GM23338 (cell line): ENCODE data around the gene ACAD11. TPM values are rescaled to one million over a fixed set of nuclear protein-coding genes. Genes with fewer than 3 reads are reported as not detected.

Source experiments
- ATAC-seq: fragments of 200-7000 bp; cut with Tn5 transposase; 3 replicates; pipeline ENCODE4 v1.9.1; 2020
- DNase-seq: peaks from one replicate; pipeline ENCODE4 v3.0.0-alpha.2; 2015; ENCODE audit warnings: low spot score
- H2AFZ ChIP-seq: fragments of 200-600 bp; sonication (generic); 2 replicates; pipeline ENCODE4 v1.8.0; 2016; ENCODE audit warnings: antibody characterized with exemption, mild to moderate bottlenecking, moderate library complexity
- H3F3A ChIP-seq: fragments of 200-600 bp; sonication (generic); replicated peaks from 2 replicates; pipeline ENCODE4 v1.8.0; 2017; ENCODE audit warnings: antibody characterized with exemption, mixed run types, low read depth
- H3K27ac ChIP-seq: fragments of 200-600 bp; sonication (generic); 2 replicates; pipeline ENCODE4 v1.6.1; 2016; ENCODE audit warnings: low read depth
- H3K27me3 ChIP-seq: fragments of 200-600 bp; sonication (generic); 2 replicates; pipeline ENCODE4 v1.8.0; 2016; ENCODE audit warnings: mild to moderate bottlenecking, mixed run types, moderate library complexity; ENCODE audit not compliant: insufficient read depth
- H3K36me3 ChIP-seq: fragments of 200-600 bp; sonication (generic); 2 replicates; pipeline ENCODE4 v1.8.0; 2016; ENCODE audit warnings: mild to moderate bottlenecking; ENCODE audit not compliant: insufficient read depth
- H3K4me1 ChIP-seq: fragments of 200-600 bp; sonication (generic); 2 replicates; pipeline ENCODE4 v1.8.0; 2016; ENCODE audit warnings: mild to moderate bottlenecking, moderate library complexity; ENCODE audit not compliant: insufficient read depth
- H3K4me2 ChIP-seq: fragments of 200-600 bp; sonication (generic); 2 replicates; pipeline ENCODE4 v1.7.1; 2017; ENCODE audit warnings: mixed run types
- H3K4me3 ChIP-seq: fragments of 200-600 bp; sonication (generic); 2 replicates; pipeline ENCODE4 v1.6.1; 2016; ENCODE audit warnings: mixed run types
- H3K79me2 ChIP-seq: fragments of 200-600 bp; sonication (generic); replicated peaks from 2 replicates; pipeline ENCODE4 v1.8.0; 2017; ENCODE audit warnings: mild to moderate bottlenecking; ENCODE audit not compliant: insufficient read depth
- H3K9me2 ChIP-seq: fragments of 200-600 bp; sonication (generic); 2 replicates; pipeline ENCODE4 v1.8.0; 2017; ENCODE audit not compliant: insufficient read depth
- H4K20me1 ChIP-seq: fragments of 200-600 bp; sonication (generic); replicated peaks from 2 replicates; pipeline ENCODE4 v1.8.0; 2017; ENCODE audit warnings: mild to moderate bottlenecking; ENCODE audit not compliant: insufficient read depth
- H3K27ac Mint-ChIP-seq: 2 replicates; pipeline ENCODE4 v1.8.0; 2020; ENCODE audit warnings: inconsistent platforms, mild to moderate bottlenecking, moderate library complexity, mixed read lengths
- H3K27me3 Mint-ChIP-seq: 3 replicates; pipeline ENCODE4 v1.8.0; 2022; ENCODE audit warnings: low read depth, mild to moderate bottlenecking, moderate library complexity, mixed read lengths, inconsistent platforms; ENCODE audit not compliant: insufficient read depth, poor library complexity
- H3K36me3 Mint-ChIP-seq: 3 replicates; pipeline ENCODE4 v1.8.0; 2021; ENCODE audit warnings: low read depth, mild to moderate bottlenecking, inconsistent platforms, moderate library complexity, mixed read lengths
- H3K4me1 Mint-ChIP-seq: 3 replicates; pipeline ENCODE4 v1.8.0; 2020; ENCODE audit warnings: mild to moderate bottlenecking, inconsistent platforms, mixed read lengths
- H3K4me3 Mint-ChIP-seq: 3 replicates; pipeline ENCODE4 v1.8.0; 2021; ENCODE audit warnings: moderate library complexity, mild to moderate bottlenecking, inconsistent platforms, mixed read lengths
- H3K9me3 Mint-ChIP-seq: 3 replicates; pipeline ENCODE4 v1.8.0; 2020; ENCODE audit warnings: moderate library complexity, mild to moderate bottlenecking, inconsistent platforms, mixed read lengths
- CREB1 ChIP-seq: fragments of 250-450 bp; sonication (Bioruptor Pico); IDR thresholded peaks from 2 replicates; pipeline ENCODE4 v1.5.0; 2020; ENCODE audit warnings: low read depth, mild to moderate bottlenecking, moderate library complexity
- EZH2 ChIP-seq: fragments of 200-600 bp; sonication (generic); IDR thresholded peaks from one replicate; pipeline ENCODE4 v1.8.0; 2017; ENCODE audit warnings: antibody characterized with exemption, mild to moderate bottlenecking, low read depth; ENCODE audit not compliant: unreplicated experiment
- EZH2phosphoT487 ChIP-seq: fragments of 200-600 bp; sonication (generic); IDR thresholded peaks from one replicate; pipeline ENCODE4 v1.8.1; 2018; ENCODE audit warnings: antibody characterized with exemption; ENCODE audit not compliant: unreplicated experiment
- JUNB ChIP-seq: IDR thresholded peaks from one replicate; pipeline ENCODE4 v1.6.1; 2016; ENCODE audit warnings: antibody characterized with exemption; ENCODE audit not compliant: unreplicated experiment
- NANOG ChIP-seq: IDR thresholded peaks from 2 replicates; pipeline ENCODE4 v1.6.1; 2016; ENCODE audit warnings: antibody characterized with exemption, borderline replicate concordance
- POLR2AphosphoS5 ChIP-seq: IDR thresholded peaks from 2 replicates; pipeline ENCODE4 v1.6.1; 2016; ENCODE audit warnings: antibody characterized with exemption, low read depth
- STAT1 ChIP-seq: IDR thresholded peaks from one replicate; pipeline ENCODE4 v1.6.1; 2016; ENCODE audit warnings: antibody characterized with exemption; ENCODE audit not compliant: unreplicated experiment
- ZNF114 ChIP-seq: fragments of 250-450 bp; sonication (Bioruptor Pico); IDR thresholded peaks from 2 replicates; pipeline ENCODE4 v1.5.0; 2020; ENCODE audit warnings: mild to moderate bottlenecking, moderate library complexity
- ZNF331 ChIP-seq: fragments of 250-450 bp; sonication (Bioruptor Pico); IDR thresholded peaks from 2 replicates; pipeline ENCODE4 v1.5.0; 2020; ENCODE audit warnings: low read depth, mild to moderate bottlenecking, moderate library complexity
- ZNF462 ChIP-seq: fragments of 250-450 bp; sonication (Bioruptor Pico); IDR thresholded peaks from 2 replicates; pipeline ENCODE4 v1.5.0; 2020; ENCODE audit warnings: mild to moderate bottlenecking, moderate library complexity
- polyA plus RNA-seq: library from polyadenylated mRNA; unstranded; fragments of >200 nt; fragmentation: Nextera tagmentation; extraction: Ambion mirVana; gene quantifications from 2 replicates; pipeline ENCODE4 v1.2.1, GENCODE V29; 2016
- total RNA-seq: library from RNA; depleted of rRNA; stranded (reverse); fragments of >200 nt; shearing (Covaris generic); gene quantifications from 2 replicates; pipeline ENCODE4 v1.2.3, GENCODE V29; 2014
- TF ChIP-seq, protein P1 (sequence below), 2 experiments: fragments of 200-600 bp in 1 of 2; sonication (generic) in 1 of 2; conservative IDR thresholded peaks; 2 replicates each; pipeline versions ENCODE4 v1.5.1 to v1.6.1; 2016 to 2017; ENCODE audit warnings: antibody characterized with exemption in 2 of 2, low read depth in 2 of 2, mild to moderate bottlenecking in 2 of 2, moderate library complexity in 1 of 2
- TF ChIP-seq, protein P2 (sequence below): IDR thresholded peaks from 2 replicates; pipeline ENCODE4 v1.6.1; 2016; ENCODE audit warnings: antibody characterized with exemption
- TF ChIP-seq, protein P3 (sequence below): IDR thresholded peaks from one replicate; pipeline ENCODE4 v1.6.1; 2018; ENCODE audit warnings: antibody characterized with exemption; ENCODE audit not compliant: unreplicated experiment

The ACAD11 gene
- total and polyA plus RNA-seq, 2 experiments from 2014 or later = 11.4 to 17.1 TPM

DNA sequence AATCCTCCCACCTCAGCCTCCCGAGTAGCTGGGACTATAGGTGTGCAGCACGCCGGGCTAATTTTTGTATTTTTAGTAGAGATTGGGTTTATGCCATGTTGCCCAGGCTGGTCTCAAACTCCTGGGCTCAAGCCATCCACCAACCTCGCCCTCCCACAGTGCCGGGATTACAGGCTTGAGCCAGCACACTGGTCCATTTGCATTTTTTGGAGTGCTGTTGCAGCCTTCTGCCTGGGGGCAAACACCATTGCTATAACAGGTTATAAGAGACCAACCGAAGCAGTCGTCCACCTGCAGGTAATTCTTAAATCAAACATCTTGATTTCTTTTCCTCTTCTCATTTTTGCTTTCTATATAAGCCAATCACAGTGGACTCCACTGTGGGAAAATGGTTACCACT lies 34.8 kb downstream of the ACAD11 start:
- Histone ChIP-seq H3K27ac (no peak overlapping the region), H3K4me3 (no peak overlapping the region), H4K20me1 (no peaks in the 10 kb centered on the region), H3K4me1 (peaks cover 14% of the 10 kb centered on the region), H3K79me2 (no peaks in the 10 kb centered on the region), H3F3A (no peaks in the 10 kb centered on the region), H3K27me3 (no peaks in the 10 kb centered on the region), H3K36me3 (no peaks in the 10 kb centered on the region), H3K9me2 (no peaks in the 10 kb centered on the region), H3K4me2 (no peak overlapping the region), H2AFZ (no peak overlapping the region)
- DNase-seq (peak; percentile 21), ATAC-seq (peak; percentile 56; the same call in 2 of the 3 replicates)
- H3K27me3 Mint-ChIP-seq = no peaks in the 10 kb centered on the region
- H3K4me3 Mint-ChIP-seq = no peak overlapping the region
- H3K9me3 Mint-ChIP-seq = no peaks in the 10 kb centered on the region
- H3K27ac Mint-ChIP-seq = no peak overlapping the region
- peaks cover 2% of the 10 kb centered on the region; the same call in 2 of the 3 replicates for H3K36me3 Mint-ChIP-seq
- TF ChIP-seq ZNF114 (CRISPR knock-in tag) (no peak), JUNB (no peak), STAT1 (no peak), NANOG (no peak), EZH2phosphoT487 (no peak), CREB1 (CRISPR knock-in tag) (no peak), POLR2AphosphoS5 (no peak), ZNF331 (CRISPR knock-in tag) (no peak), ZNF462 (CRISPR knock-in tag) (no peak), EZH2 (no peak)
- TF ChIP-seq, protein P1, sequence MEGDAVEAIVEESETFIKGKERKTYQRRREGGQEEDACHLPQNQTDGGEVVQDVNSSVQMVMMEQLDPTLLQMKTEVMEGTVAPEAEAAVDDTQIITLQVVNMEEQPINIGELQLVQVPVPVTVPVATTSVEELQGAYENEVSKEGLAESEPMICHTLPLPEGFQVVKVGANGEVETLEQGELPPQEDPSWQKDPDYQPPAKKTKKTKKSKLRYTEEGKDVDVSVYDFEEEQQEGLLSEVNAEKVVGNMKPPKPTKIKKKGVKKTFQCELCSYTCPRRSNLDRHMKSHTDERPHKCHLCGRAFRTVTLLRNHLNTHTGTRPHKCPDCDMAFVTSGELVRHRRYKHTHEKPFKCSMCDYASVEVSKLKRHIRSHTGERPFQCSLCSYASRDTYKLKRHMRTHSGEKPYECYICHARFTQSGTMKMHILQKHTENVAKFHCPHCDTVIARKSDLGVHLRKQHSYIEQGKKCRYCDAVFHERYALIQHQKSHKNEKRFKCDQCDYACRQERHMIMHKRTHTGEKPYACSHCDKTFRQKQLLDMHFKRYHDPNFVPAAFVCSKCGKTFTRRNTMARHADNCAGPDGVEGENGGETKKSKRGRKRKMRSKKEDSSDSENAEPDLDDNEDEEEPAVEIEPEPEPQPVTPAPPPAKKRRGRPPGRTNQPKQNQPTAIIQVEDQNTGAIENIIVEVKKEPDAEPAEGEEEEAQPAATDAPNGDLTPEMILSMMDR (conservative IDR thresholded peaks at IDR 0.05; ENCODE audit: low read depth in 2 of 2) = no peak
- TF ChIP-seq, protein P2, sequence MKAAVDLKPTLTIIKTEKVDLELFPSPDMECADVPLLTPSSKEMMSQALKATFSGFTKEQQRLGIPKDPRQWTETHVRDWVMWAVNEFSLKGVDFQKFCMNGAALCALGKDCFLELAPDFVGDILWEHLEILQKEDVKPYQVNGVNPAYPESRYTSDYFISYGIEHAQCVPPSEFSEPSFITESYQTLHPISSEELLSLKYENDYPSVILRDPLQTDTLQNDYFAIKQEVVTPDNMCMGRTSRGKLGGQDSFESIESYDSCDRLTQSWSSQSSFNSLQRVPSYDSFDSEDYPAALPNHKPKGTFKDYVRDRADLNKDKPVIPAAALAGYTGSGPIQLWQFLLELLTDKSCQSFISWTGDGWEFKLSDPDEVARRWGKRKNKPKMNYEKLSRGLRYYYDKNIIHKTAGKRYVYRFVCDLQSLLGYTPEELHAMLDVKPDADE = no peak
- TF ChIP-seq, protein P3, sequence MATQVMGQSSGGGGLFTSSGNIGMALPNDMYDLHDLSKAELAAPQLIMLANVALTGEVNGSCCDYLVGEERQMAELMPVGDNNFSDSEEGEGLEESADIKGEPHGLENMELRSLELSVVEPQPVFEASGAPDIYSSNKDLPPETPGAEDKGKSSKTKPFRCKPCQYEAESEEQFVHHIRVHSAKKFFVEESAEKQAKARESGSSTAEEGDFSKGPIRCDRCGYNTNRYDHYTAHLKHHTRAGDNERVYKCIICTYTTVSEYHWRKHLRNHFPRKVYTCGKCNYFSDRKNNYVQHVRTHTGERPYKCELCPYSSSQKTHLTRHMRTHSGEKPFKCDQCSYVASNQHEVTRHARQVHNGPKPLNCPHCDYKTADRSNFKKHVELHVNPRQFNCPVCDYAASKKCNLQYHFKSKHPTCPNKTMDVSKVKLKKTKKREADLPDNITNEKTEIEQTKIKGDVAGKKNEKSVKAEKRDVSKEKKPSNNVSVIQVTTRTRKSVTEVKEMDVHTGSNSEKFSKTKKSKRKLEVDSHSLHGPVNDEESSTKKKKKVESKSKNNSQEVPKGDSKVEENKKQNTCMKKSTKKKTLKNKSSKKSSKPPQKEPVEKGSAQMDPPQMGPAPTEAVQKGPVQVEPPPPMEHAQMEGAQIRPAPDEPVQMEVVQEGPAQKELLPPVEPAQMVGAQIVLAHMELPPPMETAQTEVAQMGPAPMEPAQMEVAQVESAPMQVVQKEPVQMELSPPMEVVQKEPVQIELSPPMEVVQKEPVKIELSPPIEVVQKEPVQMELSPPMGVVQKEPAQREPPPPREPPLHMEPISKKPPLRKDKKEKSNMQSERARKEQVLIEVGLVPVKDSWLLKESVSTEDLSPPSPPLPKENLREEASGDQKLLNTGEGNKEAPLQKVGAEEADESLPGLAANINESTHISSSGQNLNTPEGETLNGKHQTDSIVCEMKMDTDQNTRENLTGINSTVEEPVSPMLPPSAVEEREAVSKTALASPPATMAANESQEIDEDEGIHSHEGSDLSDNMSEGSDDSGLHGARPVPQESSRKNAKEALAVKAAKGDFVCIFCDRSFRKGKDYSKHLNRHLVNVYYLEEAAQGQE = no peak
- peaks cover 14% of the 10 kb centered on the region; the same call in 2 of the 3 replicates for H3K4me1 Mint-ChIP-seq
